GM12878 (cell line): ENCODE results near the gene ZNF429. TPM values are rescaled to one million over a fixed set of nuclear protein-coding genes. Genes with fewer than 3 reads are reported as not detected.

ENCODE experiments used
- ATAC-seq: fragments of 200-7000 bp; cut with Tn5 transposase; 3 replicates; pipeline ENCODE4 v1.9.1; 2020; ENCODE audit warnings: mild to moderate bottlenecking, moderate library complexity
- BruUV-seq: library from RNA; stranded (reverse); fragments of 400-500 nt; replicated peaks from 2 replicates; lab custom pipeline; 2021; lab: Mats Ljungman, UMichigan
- CTCF ChIA-PET: fragments of 300-600 bp; sonication (Branson Sonifier 250); formaldehyde crosslinking; extraction: SDS; loops from one replicate; lab custom pipeline; 2021; ENCODE audit warnings: inconsistent platforms; lab: Yijun Ruan, JAX
- POLR2A ChIA-PET: fragments of 350-600 bp; formaldehyde crosslinking; extraction: SDS; loops from one replicate; lab custom pipeline; 2021; ENCODE audit warnings: inconsistent platforms; lab: Charles Lee
- RAD21 ChIA-PET: fragments of 300-600 bp; sonication (Branson Sonifier 250); formaldehyde crosslinking; loops from one replicate; lab custom pipeline; 2023; ENCODE audit warnings: antibody characterized with exemption; ENCODE audit not compliant: unreplicated experiment; lab: Charles Lee
- SMC1A ChIA-PET: fragments of 300-600 bp; sonication (Branson Sonifier 250); formaldehyde crosslinking; loops from one replicate; lab custom pipeline; 2023; ENCODE audit not compliant: unreplicated experiment, uncharacterized antibody; lab: Charles Lee
- DNase-seq: peaks from one replicate; pipeline ENCODE4 v3.0.0-alpha.2; 2011; ENCODE audit warnings: low read depth, low spot score
- FAIRE-seq: peaks from 3 replicates; lab custom pipeline; 2011; peaks lifted over from hg19 to GRCh38; lab: Jason Lieb, UNC
- H2AFZ ChIP-seq: 2 replicates; pipeline ENCODE4 v1.6.0; 2011; ENCODE audit warnings: low read depth, low read length, control low read depth; ENCODE audit not compliant: control insufficient read depth
- H3K27ac ChIP-seq: 2 replicates; pipeline ENCODE4 v1.5.1; 2011; ENCODE audit warnings: control low read depth; ENCODE audit not compliant: control insufficient read depth, insufficient read depth
- H3K27me3 ChIP-seq, 2 experiments: replicated peaks in 1 of 2; 2 replicates each; pipeline versions ENCODE4 v1.6.0 to v1.6.1; 2011; ENCODE audit warnings: low read length in 1 of 2; ENCODE audit not compliant: control insufficient read depth in 2 of 2, insufficient read depth in 2 of 2
- H3K36me3 ChIP-seq, 2 experiments: 2 replicates each; pipeline ENCODE4 v1.5.1; 2011; ENCODE audit warnings: low read length in 1 of 2; ENCODE audit not compliant: control insufficient read depth in 2 of 2, insufficient read depth in 2 of 2
- H3K4me1 ChIP-seq: 2 replicates; pipeline ENCODE4 v1.6.1; 2011; ENCODE audit warnings: mild to moderate bottlenecking, low read length, moderate library complexity, mixed read lengths; ENCODE audit not compliant: control insufficient read depth, insufficient read depth
- H3K4me2 ChIP-seq: 2 replicates; pipeline ENCODE4 v1.6.0; 2011; ENCODE audit warnings: control low read depth; ENCODE audit not compliant: control insufficient read depth, insufficient read depth
- H3K4me3 ChIP-seq: fragments of 200-600 bp; sonication (generic); 2 replicates; pipeline ENCODE4 v1.5.1; 2016
- H3K79me2 ChIP-seq: 2 replicates; pipeline ENCODE4 v1.6.0; 2011; ENCODE audit warnings: low read length; ENCODE audit not compliant: control insufficient read depth, insufficient read depth
- H3K9ac ChIP-seq: 2 replicates; pipeline ENCODE4 v1.8.0; 2011; ENCODE audit warnings: low read length, control low read depth, mixed read lengths; ENCODE audit not compliant: control insufficient read depth, insufficient read depth
- H3K9me3 ChIP-seq: replicated peaks from 3 replicates; pipeline ENCODE4 v1.5.1; 2011; ENCODE audit warnings: mild to moderate bottlenecking, low read length; ENCODE audit not compliant: control insufficient read depth, insufficient read depth
- H4K20me1 ChIP-seq: 2 replicates; pipeline ENCODE4 v1.6.0; 2011; ENCODE audit not compliant: control insufficient read depth, insufficient read depth
- CEBPZ ChIP-seq: fragments of 150-350 bp; IDR thresholded peaks from 2 replicates; pipeline ENCODE4 v1.6.1; 2016; ENCODE audit warnings: low read depth, low read length
- CREM ChIP-seq: IDR thresholded peaks from 2 replicates; pipeline ENCODE4 v1.6.1; 2014; ENCODE audit warnings: antibody characterized with exemption, low read depth
- CTCF ChIP-seq, 3 experiments: IDR thresholded peaks in 2 of 3; conservative IDR thresholded peaks in 1 of 3; 2 replicates each; pipeline ENCODE4 v1.5.1; 2011; ENCODE audit warnings: low read depth in 3 of 3, low read length in 3 of 3, mild to moderate bottlenecking in 3 of 3, control low read depth in 2 of 3, moderate library complexity in 2 of 3, inconsistent platforms in 1 of 3, mixed read lengths in 1 of 3; ENCODE audit not compliant: control insufficient read depth in 2 of 3, insufficient read depth in 1 of 3; ENCODE audit errors: extremely low read depth in 1 of 3
- JUND ChIP-seq: IDR thresholded peaks from 2 replicates; pipeline ENCODE4 v1.6.1; 2012; ENCODE audit warnings: low read depth, mild to moderate bottlenecking, low read length, improper control_type of control experiment, moderate library complexity
- MEF2A ChIP-seq: IDR thresholded peaks from 2 replicates; pipeline ENCODE4 v1.6.1; 2011; ENCODE audit warnings: low read depth, mild to moderate bottlenecking, low read length, moderate library complexity; ENCODE audit not compliant: insufficient read depth
- NBN ChIP-seq: fragments of 450-650 bp; IDR thresholded peaks from 2 replicates; pipeline ENCODE4 v1.6.1; 2016
- POLR2A ChIP-seq: IDR thresholded peaks from 2 replicates; pipeline ENCODE4 v1.6.1; 2011; ENCODE audit warnings: low read depth, mild to moderate bottlenecking, low read length
- RBBP5 ChIP-seq: fragments of 200-600 bp; sonication (generic); conservative IDR thresholded peaks from 2 replicates; pipeline ENCODE4 v1.6.1; 2016
- RCOR1 ChIP-seq: conservative IDR thresholded peaks from 2 replicates; pipeline ENCODE4 v1.6.1; 2012; ENCODE audit warnings: low read depth, low read length, improper control_type of control experiment
- SMARCA5 ChIP-seq: fragments of 450-650 bp; IDR thresholded peaks from 2 replicates; pipeline ENCODE4 v1.6.1; 2017; ENCODE audit warnings: mild to moderate bottlenecking
- SP1 ChIP-seq: IDR thresholded peaks from one replicate; pipeline ENCODE4 v1.6.1; 2011; ENCODE audit warnings: low read depth, low read length
- SUPT20H ChIP-seq: IDR thresholded peaks from 2 replicates; pipeline ENCODE4 v1.6.1; 2011; ENCODE audit warnings: low read depth, mild to moderate bottlenecking, low read length, moderate library complexity, borderline replicate concordance; ENCODE audit not compliant: control insufficient read depth
- WRNIP1 ChIP-seq: IDR thresholded peaks from 2 replicates; pipeline ENCODE4 v1.6.1; 2011; ENCODE audit warnings: low read depth, low read length, improper control_type of control experiment, borderline replicate concordance
- ZBTB4 ChIP-seq: fragments of 450-650 bp; formaldehyde crosslinking; IDR thresholded peaks from 2 replicates; pipeline ENCODE4 v1.4.0; 2022; ENCODE audit warnings: mild to moderate bottlenecking, moderate library complexity
- WGBS: methylation state at CpG from one replicate; pipeline ENCODE4 v1.1.6; 2016; ENCODE audit warnings: low lambda C conversion rate; ENCODE audit not compliant: insufficient replicate concordance, insufficient coverage; ENCODE audit errors: missing lambda C conversion rate; 5-methylcytosine and 5-hydroxymethylcytosine counted together
- in situ Hi-C: fragments of 300-500 bp; cut with MboI; formaldehyde crosslinking; loops from 9 replicates; pipeline ENCODE4 v1.14.3; 2018; ENCODE audit warnings: mixed read lengths
- intact Hi-C: fragments of 100-400 bp; cut with micrococcal nuclease; formaldehyde crosslinking; loops from one replicate; pipeline ENCODE4 v1.14.2; 2022; ENCODE audit not compliant: unreplicated experiment
- polyA plus RNA-seq, 11 experiments: library from polyadenylated mRNA; depleted of rRNA in 4 of 11; unstranded in 6 of 11; stranded (reverse) in 5 of 11; fragments of >200 nt; fragmentation: Nextera tagmentation in 4 of 11; fragmentation: Illumina TruSeq in 1 of 11; extraction: Ambion mirVana in 4 of 11; extraction: Trizol in 1 of 11; gene quantifications; 1 replicate in 1 of 11; 2 replicates in 10 of 11; pipeline versions ENCODE4 v1.2.1 to v1.2.3, GENCODE V29; 2011 to 2016; ENCODE audit warnings: inconsistent platforms in 2 of 11, missing spikeins in 2 of 11, low read depth in 1 of 11
- total RNA-seq, 4 experiments: library from RNA; depleted of rRNA in 3 of 4; stranded (reverse); fragments of >200 nt in 3 of 4; fragmentation: Illumina TruSeq in 1 of 4; extraction: Trizol in 1 of 4; gene quantifications; 2 replicates each; pipeline versions ENCODE4 v1.2.1 to v1.2.3, GENCODE V29; 2013 to 2021

ZNF429 gene
- total and polyA plus RNA-seq, 10 of the 15 experiments (the other 5 are each of a cell fraction or from before 2014, with no cell fraction given): 1.4 to 4.3 (median 2.8) TPM

GRCh38 chr19:21564406-21564805 lies 59.0 kb downstream of the ZNF429 start (continued):
- TF ChIP-seq RCOR1 (no peak), SP1 (no peak), RBBP5 (no peak), CTCF (IDR thresholded peaks at IDR 0.05 in 2 of 3, conservative IDR thresholded peaks at IDR 0.05 in 1 of 3; ENCODE audit: control insufficient read depth in 2 of 3, extremely low read depth in 1 of 3, insufficient read depth in 1 of 3, low read depth in 3 of 3, low read length in 3 of 3) (no peak)

GRCh38 chr19:21566073-21566472 lies 60.7 kb downstream of the ZNF429 start:
- Histone ChIP-seq H3K27me3 (no peaks in the 10 kb centered on the region), H3K9me3 (peaks cover 2% of the 10 kb centered on the region; the same call in 2 of the 3 replicates), H3K79me2 (no peaks in the 10 kb centered on the region), H3K27ac (no peak overlapping the region), H2AFZ (no peak overlapping the region), H3K4me3 (no peak overlapping the region), H3K4me2 (no peak overlapping the region), H3K4me1 (no peaks in the 10 kb centered on the region), H3K36me3 (no peaks in the 10 kb centered on the region), H3K9ac (no peak overlapping the region), H4K20me1 (no peaks in the 10 kb centered on the region)
- 14% methylated on average over 3 of the region's 3 CpGs for WGBS
- CTCF ChIA-PET: no interaction called here
- FAIRE-seq (no peak), DNase-seq (no peak), ATAC-seq (no peak)
- BruUV-seq: no TSS peak
- RAD21 ChIA-PET: no interaction called here
- POLR2A ChIA-PET: no interaction called here
- in situ Hi-C loops (no loop called here), intact Hi-C loops (no loop called here)
- SMC1A ChIA-PET: no interaction called here
- TF ChIP-seq SUPT20H (no peak), NBN (no peak), CEBPZ (no peak), ZBTB4 (no peak), WRNIP1 (no peak), SMARCA5 (no peak), JUND (no peak), CREM (no peak), POLR2A (no peak), MEF2A (no peak)
